Stimulated activated CD8-positive, alpha-beta memory T cell treated with anti-CD3 and anti-CD28 coated beads, Interleukin-12 subunit alpha, Interleukin-12 subunit beta, amount 100 ng/mL, for 4 hours (primary cell): ENCODE data around the gene BMP4.

Experiments
- DNase-seq: peaks from one replicate; pipeline ENCODE4 v3.0.0-alpha.2; 2020; ENCODE audit warnings: low read depth

BMP4 gene

DNA sequence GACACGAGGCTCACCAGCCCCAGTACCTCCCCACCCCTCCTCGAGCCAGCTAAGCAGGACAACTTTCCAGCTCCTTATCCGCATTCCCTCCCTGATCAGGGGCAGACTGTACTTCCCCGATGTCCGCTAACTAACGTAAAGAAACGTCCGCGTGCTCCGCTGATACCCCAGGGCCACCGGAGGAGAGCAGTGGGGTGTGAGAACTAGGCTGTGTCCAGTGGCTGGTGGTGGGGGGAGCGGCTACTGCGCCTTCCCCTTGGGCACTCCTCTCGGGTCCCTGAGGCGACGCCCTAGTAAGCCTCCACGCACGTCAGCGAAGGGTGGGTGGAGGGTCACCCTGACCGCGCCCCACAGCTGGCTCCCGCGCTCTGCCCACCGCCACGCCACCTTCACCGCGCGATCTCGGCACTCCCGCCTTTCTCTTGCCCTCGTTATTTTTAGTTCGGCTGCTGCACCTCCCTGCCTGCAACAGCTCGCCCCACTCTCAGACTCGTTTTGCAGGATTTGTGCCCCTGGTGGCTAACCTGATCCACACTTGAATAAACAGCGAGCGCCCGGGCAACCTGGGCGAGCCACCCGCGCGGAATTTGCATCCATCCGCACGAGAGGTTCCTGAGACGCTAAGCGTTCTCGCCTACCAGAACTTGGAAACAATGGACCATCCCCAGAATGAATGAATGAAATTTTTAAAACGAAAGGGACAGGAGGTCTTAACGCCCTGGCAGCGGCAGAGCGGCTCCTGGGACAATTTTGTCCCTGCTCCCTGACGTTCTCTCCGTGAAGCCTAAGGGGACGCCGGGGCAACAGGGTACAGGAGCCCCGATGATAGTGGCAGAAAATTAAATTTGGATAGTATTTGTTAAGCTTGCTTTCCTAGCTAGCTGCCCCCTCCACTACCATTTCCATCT lies 6.9 kb upstream of the BMP4 start:
- DNase-seq = no peak

DNA sequence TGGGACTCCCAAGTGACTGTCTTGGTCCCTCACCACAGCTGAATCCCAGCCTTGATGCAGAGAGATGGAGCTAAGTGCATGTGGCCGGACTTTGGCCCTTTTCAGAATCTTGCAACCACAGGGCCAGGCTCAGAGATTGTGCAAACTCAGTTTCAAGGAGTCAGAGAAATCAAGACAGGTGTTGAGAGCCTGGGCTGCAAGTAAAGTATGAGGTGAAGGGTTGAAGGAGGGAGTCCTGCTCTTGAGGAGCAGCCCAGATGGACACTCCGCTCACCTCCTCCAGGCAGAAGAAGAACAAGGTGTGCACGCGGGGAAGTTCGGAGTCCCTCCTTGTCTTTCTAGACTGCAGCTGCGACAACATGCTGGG lies 6.3 kb upstream of the BMP4 start:
- no peak for DNase-seq

DNA sequence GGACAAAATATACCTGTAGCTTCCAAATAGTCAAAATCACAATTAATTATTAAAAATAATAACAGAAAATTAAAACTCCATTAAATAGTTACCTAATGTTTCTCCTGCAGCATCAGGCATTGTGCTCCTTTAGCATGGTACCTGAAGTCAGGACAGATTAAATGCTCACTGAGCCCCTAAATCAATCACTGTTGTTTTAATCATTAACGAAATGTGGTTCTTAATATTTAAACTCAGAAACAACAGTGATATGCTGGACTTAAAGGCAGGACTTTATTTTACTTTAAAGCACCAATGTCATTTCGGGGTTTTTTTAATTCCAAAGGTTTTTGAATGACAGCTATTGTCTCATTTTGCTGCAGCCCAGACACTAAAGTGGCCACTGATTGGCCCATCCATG lies 2.0 kb upstream of the BMP4 start:
- DNase-seq = no peak

DNA sequence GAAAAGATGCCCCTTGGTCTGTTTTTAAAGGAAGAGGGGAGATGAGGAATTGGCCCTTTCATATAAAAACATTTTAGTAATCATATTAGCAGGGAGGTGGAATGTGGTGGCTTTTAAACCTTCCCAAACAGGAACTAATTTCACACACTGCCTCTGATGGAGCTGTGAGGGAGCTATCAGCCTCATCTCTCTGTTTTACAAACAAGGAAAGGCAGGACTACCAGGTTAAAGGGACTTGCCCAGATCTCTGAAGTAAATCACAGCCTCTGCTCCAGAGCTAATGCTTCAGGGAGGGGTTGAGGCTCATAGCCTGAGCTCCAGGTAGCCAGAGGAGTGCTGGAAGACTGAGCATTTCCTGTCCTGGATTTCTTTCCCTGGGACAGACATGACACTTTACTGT lies 1.1 kb upstream of the BMP4 start:
- no peak for DNase-seq

DNA sequence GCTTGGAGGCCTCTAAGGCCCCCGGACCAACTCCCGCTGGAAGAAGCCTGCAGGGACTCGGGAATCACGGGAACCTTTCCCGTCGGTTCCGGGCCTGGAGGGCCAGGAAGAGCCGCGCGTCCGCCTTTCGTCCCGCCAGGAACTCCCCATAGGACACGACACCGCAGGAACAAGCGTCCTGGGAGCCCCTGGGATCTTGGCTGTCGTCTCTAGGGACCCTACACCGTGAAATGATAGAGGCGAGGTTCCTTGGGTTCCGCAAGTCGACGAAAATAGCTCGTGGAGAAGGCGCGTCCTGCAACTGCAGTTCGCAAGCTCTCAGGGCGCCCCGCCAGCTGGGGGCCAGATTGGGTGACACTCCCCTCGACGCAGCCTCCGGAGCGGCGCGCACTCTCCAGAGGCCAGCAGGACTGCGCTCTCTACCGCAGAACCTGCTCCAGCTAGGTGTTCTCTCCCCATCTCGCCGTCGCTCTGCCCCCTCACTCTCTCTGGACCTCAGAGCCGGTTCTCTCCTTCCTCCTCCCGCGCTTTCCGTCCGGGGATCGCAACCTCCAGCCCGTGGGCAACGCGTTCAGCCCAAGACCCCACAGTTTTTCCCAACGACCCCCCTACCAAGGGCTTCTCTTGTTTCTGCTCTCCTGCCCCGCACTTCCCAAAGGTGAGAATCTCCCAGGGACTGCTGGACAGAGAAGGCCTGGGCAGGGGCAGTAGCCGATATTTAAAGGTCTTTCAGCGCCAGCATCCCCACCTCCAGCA lies 776 bp downstream of the BMP4 start:
- DNase-seq = no peak

DNA sequence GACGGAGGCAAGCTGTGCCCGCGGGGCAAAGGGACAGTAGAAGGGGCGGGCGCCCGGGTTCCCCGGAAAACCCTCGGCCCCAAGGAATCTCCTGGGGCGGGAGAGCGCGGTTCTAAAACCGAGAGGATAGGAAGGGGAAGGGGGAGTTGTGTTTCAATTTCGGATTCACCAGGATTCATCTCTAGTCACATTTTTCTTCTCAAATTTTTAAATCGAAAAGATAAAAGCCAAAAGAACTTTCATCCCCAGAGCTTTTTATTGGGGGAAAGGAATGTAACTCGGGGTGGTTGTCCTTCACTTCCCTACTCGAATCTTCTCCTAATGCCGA lies 1.4 kb downstream of the BMP4 start:
- no peak for DNase-seq

DNA sequence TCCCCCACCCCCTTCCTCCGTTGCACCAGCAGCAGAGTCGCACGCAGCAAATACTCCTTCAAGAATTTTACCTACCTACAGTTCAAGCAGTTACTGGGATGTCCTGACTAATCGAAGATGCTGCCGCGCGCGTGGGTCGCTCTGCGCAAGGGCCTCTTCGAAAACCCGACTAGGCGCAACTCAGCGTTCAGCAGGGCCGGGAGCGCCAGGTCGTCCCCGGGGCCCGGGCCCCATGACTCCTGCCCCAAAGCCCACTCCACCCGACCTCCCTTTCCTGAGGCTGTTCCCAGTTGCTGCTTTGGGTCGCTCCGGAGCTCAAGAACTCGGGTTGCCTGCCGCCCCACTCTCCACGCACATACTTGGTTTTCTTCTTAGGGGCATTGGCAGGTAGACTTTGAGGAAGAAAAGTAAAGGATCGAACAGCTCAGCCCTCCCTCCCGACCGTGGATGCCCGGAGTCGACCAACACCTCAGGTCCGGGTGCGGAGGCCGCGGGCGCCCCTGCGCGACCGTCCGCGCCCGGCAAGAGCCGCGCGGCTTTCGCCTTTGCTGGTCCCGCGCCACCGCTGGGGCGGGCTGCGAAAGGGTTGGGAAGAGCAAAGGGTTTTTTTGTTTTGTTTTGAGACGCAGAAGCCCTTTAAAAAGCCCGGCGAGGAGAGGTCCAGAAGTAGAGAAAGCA lies 1.9 kb downstream of the BMP4 start:
- no peak for DNase-seq

DNA sequence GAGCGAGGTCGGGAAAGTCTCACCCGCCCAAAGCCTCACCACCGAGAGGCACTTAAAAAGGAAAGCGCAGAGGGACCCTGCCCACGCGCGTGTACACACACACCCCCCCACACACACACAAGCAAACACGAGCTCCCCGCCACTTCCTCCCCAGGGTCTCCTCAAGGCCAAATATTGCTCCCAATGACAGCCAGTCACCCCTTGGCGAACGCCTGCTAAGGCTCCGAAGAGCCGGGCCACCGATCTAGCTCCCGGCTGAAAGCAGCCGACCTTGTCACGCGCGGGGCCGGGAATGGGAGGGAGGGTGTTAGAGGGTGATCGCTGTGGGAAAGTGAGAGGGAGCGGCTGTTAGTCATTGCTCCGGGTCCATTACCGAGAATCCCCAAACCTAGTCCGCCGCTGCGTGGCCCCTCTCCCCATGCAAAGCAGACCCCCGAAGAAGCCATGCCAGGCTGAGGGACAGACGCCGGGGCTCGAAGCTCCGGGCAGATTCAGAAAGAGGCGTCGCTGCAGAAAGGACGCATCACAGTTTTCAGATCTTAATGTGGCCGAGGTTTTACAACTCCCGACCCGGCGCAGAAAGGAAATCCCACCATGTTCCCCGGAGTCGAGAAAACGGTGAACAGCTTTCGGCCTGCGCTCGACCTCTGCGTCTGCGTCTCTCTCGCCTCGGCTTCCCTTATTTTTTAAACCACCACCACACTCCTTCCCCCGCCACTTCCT lies 2.6 kb downstream of the BMP4 start:
- DNase-seq = no peak

DNA sequence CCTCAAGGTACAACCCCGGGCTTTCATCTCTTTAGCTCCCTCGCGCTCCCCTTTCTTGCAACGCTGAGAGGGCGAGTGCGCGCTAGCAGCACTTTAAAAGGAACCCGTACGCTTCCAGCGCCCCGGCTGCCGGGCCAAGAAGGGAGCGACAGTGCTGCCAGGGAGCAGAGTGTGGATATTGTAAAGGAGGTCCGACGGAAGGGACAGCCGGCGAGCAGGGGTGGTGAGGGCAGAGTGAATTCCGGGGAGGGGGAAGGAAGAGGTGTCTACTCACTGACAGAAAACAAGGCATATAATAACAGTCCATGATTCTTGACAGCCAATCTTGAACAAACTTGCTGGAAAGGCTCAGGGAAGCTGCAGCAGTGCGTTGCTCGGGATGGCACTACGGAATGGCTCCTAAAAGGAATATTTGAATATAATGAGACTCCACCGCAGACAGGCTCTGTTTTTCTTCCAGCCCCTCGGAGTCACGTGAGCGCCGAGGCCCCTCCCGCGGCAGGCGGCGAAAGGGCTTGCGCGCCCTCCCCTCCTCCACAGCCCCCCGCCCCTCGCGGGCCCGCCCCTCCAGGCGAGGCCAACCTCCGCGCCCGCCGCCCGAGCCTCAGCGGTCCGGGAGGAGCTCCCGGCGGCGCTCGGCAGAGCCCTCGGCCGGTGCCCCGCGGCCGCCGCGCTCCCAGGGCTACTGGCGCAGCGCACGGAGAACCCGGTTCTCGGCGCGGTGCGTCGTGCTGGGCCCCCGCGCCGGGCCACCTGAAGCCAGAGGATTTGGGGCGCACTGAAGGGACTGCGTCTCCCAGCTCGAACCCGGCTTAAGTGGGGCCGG lies 3.4 kb downstream of the BMP4 start:
- no peak for DNase-seq

DNA sequence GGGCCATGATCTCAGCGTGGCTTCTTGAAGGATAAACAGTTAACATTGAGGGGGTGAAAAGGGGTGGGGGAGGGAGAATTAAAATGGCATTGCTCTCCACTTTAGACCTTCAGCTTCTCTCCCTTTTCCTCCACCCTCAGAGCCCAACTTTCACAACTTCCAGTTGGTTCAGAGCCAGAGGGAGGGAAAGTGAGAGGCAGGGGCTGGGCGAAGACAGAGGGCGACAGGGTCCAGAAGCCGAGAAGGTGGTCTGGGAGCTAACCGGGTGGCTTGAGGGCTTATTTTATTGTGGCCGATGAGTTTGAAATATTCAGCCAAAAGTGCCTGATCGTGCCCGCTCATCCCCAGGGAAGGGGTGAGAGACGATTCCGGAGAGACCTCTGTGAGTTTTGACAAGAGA lies 4.1 kb downstream of the BMP4 start:
- no peak for DNase-seq

DNA sequence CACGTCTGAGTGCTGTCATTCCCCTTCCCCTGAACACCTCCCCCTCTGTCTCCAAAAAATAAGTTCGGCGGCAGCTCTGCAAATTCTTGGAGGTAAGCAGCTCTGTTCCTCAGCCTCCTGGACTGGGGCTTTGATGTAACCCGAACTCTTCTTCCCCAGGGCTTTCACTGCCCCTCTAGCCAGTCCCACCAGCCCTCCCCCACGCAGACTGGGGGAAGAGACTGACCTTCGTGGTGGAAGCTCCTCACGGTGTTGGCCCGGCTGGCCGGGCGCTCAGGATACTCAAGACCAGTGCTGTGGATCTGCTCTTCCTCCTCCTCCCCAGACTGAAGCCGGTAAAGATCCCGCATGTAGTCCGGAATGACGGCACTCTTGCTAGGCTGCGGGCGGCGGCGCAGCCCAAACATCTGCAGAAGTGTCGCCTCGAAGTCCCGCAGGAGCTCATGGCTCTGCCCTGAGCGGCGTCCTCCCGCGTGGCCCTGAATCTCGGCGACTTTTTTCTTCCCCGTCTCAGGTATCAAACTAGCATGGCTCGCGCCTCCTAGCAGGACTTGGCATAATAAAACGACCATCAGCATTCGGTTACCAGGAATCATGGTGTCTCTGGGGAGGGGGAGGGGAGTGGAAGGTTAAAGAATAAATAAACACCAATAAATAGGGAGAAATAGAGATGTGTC lies 4.9 kb downstream of the BMP4 start:
- DNase-seq = no peak

DNA sequence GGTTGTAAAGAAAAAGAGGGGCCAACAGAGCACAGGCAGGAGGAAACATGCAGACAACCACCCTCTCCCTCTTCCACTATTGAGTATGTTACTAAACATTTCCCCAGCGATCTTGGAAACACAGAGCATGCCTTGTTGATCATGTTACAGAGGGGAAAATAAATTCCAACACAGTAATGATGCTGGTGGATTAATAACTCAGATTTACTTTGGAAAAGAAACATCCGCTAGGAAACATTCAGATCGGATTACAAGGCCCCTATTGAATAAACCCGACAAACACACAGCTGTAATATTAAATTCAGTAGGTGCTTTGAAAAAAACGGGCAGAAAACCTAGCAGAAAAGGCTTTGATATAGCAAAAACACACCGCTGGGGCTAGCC lies 5.4 kb downstream of the BMP4 start:
- no peak for DNase-seq

DNA sequence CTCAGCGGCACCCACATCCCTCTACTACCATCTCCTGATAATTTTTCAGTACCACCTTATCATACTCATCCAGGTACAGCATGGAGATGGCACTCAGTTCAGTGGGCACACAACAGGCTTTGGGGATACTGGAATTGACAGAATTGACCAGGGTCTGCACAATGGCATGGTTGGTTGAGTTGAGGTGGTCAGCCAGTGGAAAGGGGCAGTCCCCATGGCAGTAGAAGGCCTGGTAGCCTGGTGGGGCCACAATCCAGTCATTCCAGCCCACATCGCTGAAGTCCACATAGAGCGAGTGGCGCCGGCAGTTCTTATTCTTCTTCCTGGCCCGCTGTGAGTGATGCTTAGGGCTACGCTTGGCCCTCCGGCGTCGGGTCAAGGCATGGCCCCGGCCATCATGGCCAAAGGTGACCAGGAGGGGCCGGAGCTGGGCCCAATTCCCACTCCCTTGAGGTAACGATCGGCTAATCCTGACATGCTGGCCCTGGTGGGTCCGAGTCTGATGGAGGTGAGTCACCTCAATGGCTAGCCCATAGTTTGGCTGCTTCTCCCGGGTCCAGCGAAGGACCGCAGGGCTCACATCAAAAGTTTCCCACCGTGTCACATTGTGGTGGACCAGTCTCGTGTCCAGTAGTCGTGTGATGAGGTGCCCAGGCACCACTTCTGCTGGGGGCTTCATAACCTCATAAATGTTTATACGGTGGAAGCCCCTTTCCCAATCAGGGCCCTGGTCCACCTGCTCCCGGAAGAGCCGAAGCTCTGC lies 6.4 kb downstream of the BMP4 start:
- no peak for DNase-seq

DNA sequence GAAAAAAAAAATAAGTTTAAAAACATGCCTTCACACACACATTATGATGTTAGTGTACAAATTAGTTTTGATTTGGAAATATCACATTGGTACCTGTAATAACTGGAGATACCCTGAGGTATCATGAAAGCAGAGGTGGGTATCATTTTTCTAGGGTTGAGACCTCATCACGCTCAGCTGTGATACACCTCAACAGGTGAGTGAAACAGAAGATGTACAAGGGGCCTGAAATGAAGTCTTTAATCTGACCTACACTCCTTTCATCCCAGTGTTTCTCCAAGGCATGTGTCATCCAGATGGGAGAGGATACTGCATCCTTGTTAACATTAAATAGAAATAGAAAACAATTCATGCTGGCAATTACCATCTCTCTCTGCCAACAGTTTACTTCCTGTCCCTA lies 7.4 kb downstream of the BMP4 start:
- no peak for DNase-seq

DNA sequence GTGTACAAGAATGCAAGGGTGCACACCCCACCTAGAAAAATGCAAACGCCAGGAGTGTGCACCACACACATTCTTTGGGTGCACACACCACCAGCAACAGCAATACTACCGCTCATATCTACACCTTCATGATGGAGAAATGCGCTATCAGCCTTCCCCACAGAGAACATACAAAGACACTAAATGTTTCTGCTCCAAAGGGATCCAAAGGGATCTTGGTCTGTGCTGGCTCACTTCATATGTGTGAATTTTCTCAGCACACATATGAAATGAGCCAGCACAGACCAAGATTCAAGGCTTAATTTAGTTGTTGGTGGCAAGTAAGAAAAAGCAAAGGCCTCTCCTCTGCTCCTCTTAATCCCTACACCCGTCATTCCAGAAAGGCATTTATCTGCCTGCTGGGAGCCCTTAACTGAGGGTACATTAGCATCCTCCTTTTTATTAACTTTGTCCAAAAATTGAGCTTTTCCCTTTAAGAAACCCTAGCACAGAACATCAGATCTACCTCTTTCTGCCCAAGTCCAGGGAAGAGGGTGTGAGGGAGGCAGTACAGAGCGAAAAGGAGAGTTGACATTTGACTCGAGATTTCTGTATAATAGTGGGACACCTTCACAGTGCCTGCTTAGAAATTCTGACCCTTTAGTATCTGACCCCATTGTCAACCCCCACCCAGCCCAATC lies 8.3 kb downstream of the BMP4 start:
- no peak for DNase-seq

DNA sequence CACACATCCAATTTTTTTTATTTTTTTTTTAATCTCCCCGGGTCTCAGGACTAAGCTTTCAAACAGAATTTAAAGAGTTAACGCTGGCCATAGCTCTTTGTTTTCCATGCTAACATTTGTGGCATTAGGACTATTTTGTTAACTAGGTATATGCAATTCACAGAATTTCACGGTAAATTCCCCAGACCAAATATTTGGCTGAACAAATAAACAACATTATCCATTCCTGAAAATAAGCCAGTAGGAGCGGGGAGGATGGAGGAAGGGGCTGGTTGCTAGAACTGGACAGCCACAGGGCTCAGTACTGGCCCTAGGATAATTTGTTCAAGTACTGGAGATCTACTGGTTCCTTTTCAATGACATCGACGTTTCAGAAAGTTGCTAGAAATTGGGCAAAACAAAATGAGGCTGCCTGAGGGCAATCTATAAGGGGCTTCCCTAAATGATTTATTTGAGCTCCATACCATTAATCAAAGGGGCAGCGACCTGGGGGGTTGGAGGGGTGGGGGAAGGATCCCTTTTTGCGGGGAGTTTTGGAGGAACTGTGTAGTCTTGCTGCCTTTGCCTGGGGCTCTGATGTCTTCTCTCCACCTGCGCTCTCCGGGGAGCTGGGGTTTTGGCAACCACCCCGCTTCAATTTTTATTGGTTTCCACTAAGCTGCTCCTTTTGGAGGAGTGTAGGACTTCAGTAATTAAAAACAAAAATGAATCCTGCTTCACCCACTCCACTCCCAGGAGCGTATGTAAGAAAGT lies 9.0 kb downstream of the BMP4 start:
- no peak for DNase-seq

DNA sequence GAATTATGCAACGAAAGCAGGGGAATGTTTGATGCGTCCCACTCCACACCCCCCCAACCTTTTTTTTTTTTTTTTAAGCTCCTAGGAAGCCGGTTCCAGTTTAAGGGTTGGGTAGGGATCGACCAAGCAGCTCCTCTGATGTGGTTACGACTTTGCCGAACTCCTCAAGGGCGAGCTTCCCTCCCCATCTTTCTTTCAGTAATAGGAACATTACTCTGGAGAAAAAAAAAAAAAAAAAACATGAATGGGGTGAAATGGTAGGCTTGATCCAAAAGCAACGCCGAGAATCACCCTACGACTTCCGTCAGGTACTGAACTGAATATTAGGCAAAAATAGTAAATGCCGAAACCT lies 9.6 kb downstream of the BMP4 start:
- DNase-seq = no peak

DNA sequence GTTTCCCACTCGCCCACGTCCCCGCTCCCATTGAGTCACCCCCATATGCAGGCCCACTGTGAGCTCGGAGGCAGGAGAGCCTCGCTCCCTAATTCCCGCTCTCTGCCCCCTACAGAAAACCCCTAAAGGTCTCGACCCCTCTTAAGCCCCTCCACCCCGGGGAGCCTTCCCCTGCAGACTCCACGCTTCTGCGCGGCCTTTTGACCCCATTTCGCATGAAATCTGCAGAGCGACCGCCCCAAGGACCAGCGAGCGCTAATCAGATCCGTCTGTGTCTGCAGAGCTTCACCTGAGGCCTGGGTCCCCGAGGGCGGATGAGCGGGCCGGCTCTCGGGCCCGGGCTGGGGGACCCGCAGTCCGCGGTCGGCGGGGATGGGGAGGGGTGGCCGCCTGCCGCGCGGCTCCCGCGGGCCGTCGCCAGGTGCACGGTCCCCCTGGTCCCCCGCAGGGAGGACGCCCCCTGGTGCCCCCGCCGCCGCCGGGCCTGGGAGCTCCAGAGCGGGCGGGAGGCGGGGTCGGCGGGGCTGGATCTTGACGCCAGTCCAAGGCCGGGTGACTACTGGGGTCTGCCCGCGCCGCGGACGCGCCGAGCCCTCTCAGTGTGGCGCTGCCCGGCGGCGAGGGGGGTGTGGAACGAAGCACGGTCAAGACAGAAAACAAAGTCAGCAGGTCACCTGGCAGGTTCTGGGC lies 10.1 kb downstream of the BMP4 start:
- DNase-seq = no peak

DNA sequence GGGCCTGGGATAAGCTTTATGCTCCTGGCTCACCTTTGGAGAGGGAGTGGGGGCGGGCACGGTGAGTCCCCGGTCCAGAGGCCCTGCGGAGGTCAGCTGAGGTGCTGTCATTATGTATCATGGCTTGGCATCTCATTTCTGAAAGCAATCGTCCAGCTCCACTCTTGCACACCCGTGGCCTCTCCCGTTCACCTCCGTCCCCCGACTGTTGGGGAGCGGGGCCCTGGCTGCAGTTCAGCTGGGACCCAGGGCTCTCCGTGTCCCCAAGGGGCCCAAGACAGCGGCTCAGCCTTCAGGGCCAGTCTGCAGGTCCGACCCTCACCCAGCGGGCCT lies 10.6 kb downstream of the BMP4 start:
- no peak for DNase-seq
